HG03565 (cell line): ENCODE data around the gene GAS7.

Source experiments
- ATAC-seq: cut with Tn5 transposase; IDR thresholded peaks from one replicate; pipeline ENCODE4 v1.9.1; 2021; ENCODE audit warnings: mild to moderate bottlenecking, moderate library complexity; ENCODE audit not compliant: unreplicated experiment

GAS7 gene

DNA sequence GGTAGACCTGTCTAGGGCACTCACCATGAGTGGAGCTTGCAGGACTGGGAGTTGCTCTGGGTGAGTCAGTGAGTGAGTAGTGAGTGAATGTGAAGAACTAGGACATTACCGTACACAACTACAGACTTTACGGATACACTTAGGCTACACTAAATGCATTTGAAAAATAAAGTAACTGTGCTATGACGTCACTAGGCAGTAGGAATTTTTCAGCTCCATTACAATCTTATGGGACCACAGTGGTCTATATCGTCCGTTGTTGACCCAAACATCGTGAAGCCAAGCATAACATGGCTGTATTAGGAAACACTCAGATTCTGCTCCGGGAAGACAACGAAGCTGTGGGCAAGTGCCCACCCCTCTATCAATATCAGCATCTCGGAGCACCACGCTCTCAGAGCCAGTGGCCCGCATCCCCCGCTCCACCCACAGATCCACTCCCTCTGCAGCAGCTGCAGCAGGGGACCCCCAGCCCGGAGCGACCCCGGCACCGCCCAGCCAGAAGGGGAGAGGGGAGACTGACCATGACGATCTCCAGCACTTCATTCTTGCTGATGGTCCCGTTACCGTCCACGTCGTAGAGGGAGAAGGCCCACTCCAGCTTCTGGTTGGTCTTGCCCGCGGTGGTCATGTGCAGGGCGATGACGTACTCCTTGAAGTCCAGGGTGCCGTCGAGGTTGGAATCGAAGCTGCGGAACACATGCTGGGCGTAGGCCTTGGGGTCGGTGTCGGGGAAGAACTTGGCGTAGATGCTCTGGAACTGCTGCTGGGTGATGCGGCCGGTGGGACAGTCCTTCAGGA is 293.9 kb downstream of the GAS7 start:
- no peak for ATAC-seq

DNA sequence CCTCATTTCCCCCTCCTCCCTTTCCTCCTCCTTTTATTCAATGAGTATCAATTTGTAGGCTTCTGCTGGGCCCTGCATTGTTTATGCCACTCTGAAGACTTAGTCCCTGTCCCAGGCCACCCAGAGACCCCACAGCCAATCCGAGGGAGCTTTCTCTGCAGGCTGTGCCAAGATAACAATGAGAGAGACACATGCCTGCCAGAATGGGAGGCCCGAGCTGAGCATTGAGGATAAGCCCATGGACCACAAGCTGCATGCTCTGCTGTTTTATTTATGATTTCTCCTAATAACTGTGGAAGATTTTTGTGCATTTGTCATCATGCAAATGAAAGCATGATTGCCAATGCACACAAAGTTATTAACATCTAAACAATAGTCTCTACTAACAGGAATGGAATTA is 296.3 kb downstream of the GAS7 start:
- ATAC-seq: no peak

DNA sequence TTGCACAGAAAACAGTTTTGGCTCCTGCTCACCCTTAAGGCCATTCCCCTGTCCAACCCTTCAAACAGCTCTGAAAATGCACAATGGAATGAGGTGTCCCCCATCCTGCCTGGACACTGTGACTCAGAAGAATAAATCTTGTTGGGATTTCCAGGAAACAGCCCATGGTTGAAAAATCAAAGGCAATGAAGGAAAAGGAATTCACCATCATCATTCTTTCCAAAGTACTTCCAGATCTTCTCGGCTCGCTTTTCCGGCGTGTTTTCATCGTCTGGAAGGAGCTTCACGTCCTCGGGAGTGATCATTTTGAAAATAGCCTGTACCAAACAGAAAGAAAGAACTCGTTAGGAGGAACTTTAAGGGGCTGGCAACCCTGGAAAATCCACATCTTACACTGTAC is 297.6 kb downstream of the GAS7 start:
- no peak for ATAC-seq

DNA sequence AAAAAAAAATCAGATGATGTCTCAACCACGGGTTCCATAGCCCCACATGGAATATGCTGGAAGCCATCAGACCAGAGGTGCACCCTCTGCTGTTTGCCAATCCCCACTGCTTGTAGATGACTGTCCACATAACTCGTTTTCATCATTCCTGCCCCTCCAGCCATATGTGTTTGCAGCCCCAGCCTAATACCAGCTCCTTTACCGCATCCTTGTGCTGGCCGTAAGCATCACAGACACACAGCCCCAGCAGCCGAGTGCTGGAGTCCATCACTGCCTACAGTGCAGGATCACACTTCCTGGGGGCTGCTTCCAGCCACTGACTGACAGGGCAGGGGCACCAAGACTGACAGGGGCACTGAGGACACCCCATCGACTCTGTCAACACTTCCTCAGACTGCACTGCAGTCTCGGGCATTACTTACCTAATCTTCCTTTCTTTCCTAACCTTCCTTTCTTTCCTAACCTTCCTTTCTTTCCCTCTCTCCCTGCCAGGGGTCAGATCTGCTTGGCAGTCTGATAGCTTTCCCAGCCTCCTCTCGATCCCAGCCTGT is 298.3 kb downstream of the GAS7 start:
- ATAC-seq: no peak

DNA sequence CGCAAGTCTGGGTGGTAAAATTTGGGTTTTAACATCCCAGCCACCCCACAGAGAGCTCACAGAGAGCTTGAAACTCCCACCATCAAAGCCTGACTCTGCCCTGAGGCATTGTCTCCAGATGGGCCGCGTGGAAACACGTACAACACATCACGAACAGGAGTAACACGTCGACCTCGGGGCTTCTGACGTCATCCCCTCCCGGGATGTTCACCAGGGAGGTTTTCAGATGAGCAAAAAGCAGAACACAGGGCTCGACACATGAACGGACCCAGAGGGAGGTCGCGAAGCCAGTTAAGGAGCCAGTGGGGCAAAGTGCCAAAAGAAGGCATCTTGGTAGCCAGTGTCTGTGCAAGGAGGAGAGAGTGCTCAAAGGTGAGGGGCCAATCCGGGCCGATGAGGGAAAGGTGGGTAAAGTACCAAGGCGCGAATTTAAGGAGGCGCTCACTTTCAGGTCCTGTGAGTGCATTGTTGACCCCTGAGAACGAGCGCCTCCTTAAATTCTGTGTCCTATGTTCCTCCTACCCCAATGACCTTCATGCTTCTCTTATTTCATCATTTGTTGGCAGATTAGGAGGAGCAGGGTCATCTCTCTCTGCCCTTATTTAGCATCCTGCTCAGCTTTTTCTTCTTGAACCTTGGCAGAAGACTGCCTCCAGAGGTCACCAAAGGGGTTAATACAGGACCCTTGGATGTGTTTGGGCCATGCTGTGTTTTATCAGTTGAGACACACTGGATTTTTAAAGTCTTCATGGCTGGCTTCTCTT is 298.9 kb downstream of the GAS7 start:
- ATAC-seq: no peak

DNA sequence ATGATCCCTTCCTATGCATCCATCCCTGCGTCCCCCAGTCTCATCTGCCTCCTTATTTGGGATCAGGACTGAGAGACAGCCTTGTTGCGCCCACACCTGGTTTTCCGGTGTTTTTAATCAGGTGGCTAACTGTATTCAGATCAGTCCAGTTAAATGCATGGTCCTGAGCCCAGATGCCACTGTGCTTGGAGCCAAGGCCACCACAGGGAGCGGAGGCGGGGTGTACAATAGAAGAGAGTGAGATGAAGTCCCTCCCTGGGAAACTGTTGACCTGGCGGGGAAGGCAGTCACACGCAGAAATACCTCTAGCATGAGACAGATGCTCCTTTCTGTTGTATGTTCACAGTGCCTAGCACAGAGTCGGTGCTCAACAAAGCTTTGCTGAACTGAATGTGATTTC is 299.6 kb downstream of the GAS7 start:
- ATAC-seq: no peak

DNA sequence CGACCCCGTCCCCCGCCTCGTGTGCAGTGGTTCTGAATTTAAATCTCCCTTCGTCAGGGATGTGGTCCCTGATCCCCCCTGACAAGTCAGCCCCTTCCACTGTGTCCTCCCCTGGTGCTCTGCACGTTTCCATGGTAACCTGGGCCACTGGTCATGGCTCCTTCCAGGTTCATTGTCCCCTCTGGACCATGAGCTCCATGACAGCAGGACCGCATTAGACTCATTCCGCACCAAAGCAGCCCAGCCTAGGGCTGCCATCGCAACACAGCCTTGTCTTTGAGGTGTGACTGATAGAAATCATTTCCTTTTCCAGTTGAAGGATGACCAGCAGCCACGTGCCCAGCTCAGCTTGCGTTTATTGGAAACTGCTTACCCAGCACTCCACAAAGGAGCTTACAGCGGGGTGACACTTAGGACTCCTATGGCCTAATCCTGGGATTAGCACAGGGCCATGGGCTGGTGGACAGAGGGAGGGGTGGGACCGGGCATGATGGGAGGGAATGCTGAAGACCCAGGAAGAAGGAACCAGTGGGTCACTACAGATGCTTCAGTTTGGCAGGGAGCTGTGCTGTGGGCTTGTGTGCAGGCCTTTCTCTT is 300.9 kb downstream of the GAS7 start:
- ATAC-seq: no peak

DNA sequence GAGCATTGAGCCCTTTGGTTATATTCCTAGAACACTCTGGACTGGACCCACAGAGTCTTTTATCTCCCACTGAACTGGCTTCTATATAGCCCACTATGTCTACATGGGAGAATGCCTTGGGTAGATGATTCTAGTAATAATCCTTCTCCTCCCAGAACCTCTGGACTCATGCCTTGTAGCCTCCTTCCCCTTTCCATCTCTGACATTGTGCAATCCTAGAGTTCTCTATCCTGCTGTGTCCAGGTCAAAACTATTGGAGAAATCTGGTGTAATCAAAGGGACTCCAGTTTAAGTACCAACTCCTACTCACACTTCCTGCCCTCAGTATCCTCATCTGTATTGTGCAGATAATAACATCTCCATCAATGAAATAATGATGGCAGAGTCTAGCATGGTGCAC is 302.5 kb downstream of the GAS7 start:
- no peak for ATAC-seq

DNA sequence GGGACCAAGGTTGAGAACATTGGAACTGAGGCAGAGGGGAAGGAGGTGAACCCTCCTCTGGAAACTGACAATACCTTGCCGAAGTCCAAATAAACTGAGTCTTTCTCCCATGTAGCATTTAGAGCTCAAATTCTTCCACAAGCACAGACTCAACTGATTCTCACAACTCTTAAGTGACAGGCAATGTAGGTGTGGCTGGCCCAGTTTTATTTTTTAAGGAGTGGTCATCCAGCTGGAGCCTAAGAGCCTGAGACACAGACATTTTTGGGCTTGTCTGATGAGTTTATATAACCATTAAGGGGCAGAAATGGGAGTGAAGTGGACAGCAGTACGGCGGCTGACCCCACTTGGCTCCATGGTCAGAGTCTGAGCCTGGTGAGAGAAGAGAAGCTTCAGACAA is 304.2 kb downstream of the GAS7 start:
- ATAC-seq: no peak

DNA sequence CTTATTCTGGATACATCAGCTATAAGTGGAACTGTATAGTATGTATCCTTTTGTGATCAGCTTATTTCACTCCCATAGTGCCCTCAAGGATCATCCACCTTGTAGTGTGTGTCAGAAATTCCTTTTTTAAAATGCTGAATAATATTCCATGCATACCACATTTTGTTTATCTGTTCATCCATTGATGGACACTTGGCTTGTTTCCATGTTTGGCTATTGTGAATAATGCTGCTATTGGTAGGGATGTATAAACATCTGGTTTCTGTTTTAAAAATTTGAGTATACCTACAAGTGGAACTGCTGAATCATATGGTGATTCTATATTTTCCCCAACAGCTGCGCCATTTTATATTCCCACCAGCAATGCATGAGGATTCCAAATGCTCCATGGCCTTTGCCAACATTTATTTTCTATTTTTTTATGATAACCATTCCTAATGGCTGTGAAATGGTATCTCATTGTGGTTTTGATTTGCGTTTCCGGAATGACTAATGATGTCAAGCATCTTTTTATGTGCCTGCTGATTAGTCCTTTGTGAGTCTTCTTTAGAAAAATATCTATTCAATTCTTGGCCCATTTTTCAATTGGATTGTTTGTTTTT is 304.9 kb downstream of the GAS7 start:
- ATAC-seq: no peak

DNA sequence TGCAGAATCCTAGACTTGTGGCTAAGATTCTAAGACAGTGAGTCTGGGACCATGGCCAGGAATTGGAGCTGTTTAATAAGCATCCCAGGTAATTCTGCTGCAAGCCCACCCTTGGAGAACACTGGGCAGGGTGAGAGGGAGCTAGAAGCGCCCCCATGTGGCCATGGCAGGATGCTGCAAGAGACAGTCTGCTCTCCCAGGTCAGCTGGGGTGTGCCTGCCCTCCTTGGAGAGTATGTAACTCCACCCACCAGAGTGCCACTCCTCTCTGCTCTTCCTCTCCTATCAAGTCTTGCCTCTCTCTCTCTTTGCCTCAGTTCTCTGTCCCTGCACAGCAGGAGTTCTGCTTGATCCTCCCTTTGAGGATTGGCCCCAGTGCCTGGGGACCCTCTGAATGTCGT is 308.3 kb downstream of the GAS7 start:
- no peak for ATAC-seq

DNA sequence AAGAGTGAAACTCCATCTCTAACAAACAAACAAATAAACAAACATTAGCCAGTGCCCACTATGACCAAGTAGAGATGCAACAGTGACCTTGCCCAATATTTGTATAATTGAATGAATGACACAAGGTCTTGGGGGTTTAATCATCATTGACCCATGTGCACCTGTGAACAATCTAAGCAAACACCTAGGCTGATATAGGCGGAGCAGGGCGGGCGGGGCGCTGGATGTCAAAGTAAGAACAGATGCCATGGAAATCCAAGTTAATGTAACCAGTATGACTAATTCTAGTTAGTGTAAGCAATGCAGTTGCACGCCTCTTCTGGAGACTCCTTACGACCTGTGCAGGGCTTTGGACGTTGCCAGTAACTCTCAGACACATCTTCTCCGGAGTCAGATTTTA is 310.9 kb downstream of the GAS7 start:
- no peak for ATAC-seq

DNA sequence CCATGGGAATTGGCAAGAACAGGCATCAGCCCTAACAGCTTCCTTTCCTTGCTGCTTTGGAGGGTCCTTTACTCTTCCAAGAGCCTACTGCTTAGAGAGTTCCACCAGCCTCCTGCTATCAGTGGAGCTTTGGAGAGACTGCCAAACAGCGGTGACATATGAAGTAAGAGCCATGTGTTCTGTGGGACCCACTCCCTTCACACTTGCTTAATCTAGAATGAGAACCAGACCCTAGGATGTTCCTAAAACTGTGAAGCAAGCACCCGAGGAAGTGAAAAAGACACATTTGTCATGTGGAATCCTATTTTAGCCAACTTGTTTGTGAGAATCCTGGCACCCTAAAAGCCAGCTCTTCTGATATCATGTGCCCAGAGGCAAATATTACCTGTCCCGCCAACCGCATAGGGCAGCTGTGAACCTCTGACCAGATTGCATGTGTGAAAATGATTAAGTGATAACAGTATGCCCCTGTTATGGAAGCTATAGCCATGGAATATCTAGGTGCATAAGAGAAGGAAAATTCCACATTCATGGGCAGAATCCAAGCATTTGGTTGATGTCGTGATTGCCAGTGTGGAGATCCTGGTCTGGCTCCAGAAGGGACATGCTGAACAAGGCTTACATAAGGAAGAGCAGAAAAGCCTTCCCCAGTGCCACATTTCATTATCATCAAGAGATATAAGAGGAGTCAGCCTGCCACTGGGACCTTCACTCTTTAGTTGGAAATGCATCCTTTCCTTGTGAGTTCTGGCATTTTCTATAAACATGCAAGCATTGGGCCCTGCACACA is 312.1 kb downstream of the GAS7 start:
- no peak for ATAC-seq

DNA sequence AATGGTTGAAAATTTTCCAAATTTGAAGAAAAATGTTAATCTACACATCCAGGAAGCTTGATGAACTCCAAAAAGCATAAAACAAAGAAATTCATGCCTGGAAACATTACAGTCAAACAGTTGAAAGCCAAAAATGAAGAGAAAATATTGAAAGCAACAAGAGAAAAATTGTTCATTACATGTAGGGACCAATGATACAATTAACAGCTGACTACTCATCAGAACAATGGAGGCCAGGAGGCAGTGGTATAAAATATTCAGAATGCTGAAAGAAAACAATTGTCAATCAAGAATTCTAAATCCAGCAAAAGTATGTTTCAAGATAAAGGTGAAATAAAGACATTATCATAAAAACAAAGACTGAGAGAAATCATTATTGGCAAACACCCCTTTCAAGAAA is 315.0 kb downstream of the GAS7 start:
- ATAC-seq: no peak

DNA sequence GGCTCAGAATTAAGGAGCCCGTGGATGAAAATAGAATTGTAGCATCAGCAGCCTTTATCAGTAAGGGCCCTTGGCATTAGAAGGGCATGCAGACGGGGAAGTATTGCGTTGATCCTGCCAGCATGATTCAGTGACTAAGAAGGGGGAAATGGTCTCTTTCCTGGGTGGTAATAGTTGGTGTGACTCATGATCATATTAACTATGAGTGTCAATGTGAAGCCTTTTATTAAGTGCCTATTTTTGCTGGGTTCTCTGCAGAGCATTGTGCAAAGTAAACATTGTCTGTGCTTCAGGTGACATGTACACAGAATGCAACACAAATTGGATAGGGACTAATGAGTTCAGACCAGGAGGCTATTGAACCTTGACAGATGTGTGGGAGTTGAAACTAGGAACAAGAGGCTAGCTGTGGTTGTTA is 317.8 kb downstream of the GAS7 start:
- no peak for ATAC-seq

DNA sequence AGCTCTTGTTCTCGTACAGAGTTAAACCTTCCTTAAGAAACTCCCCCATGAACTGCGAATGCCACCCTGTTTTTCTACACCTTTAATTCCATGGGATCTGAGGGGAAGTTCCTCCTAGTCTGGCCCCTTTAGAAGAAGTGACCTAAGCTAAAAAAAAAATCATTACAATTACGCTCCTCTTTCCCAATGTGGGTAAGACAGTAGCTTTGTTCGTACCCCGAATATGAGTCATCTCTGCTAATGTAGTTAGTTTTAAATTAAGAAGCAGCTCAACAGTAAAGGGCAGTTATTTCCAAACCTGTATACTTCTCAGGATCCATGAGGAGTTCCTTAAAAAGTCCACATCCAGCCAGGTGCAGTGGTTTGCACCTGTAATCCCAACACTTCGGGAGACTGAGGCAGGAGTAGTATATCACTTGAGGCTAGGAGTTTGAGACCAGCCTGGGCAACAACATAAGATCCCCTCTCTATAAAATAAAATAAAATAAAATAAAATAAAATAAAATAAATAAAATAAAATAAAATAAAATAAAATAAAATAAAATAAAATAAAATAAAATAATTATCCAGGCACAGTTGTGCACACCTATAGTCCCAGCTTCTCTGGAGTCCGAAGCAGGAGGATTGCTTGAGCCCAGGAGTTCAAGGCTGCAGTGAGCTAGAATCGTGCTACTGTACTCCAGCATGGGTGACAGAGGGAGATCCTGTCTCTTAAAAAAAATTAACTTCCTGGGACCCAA is 319.4 kb downstream of the GAS7 start:
- no peak for ATAC-seq

DNA sequence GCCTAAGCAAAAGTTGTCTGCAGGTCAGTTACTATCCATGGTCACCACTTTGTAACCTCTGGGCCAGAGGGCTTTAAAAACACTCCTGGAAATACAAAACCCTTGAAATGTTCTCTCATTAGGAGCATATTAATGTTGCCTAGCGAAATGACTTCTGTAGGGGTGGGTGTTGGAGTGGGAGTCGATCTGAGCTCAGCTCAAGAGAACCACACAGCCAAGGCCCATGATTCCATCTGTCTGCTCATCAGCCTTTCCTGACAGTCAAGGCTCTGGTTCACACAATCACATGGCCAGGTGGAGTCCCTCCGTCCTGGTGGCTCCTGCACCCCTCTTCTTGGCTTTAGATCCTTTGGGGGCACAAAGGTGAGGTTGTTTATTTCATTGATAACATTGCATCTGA is 320.1 kb downstream of the GAS7 start:
- ATAC-seq: no peak

DNA sequence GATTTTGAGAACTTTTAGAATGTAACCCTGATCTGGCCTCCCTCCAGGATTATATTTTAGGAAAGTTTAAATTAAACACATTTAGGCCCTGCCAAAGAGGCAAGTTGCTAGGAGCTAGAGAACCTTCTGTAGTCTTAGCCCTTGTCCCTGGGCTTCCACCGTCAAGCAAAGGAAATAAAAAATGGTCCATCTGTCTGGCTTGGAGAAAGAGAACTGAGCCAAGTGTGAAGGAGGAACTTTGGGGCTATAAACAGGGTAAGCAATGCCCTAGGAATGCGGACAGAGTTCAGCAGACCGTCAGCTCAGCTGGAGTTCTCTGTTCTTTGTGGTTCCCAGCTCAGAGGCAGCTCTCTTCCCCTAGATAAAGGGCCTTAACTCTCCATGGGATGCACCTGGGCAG is 323.0 kb downstream of the GAS7 start:
- no peak for ATAC-seq

DNA sequence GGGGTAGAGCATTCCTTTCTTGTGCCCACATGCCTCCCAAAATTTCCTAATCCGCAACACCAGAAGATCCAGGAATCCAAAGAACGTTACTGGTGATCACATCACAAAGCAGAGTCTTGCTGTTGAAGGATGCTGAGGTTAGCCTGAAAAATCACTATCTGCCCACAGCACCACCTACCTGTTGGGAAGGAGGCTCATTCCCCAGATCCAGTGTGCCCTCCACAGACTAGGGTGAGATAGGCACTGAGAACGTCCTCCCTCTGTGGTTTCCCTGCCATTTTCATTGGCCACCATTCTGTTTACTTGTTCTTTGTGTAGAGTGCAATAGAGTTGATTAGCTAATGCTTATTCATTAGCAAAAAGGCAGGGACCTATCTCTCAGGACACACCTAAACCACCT is 323.7 kb downstream of the GAS7 start:
- ATAC-seq: no peak

DNA sequence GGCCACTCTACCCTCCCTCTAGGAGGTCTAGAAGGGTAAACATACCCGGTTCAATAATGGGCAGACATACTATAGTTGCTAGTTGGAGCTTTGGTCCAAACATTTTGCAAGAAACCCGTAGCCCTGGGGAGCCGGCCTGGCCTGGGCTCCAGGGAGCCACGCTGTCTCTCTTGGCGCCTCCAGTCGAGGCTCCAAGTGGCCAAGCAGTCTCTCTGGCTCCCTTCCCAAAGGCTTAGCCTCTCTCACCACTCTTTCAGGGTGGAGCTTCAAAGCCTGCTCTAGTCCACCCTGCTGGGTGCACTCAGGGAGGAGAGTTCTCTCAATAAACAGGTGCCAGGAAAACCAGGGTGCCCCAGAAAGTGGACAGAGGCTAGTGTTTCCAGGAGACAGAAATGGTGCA is 325.6 kb downstream of the GAS7 start:
- no peak for ATAC-seq
